Brain pericyte (primary cell): ENCODE measurements around the gene CTNNA2.

Experiments
- DNase-seq: peaks from one replicate; pipeline ENCODE4 v3.0.0-alpha.2; 2012; ENCODE audit warnings: low read depth, low spot score

CTNNA2 gene

GRCh38 chr2:79980116-79980515, 467.3 kb downstream of the CTNNA2 start:
- no peak for DNase-seq

- DNase-seq, result no peak
Observed at GRCh38 chr2:79980816-79981215, 468.0 kb downstream of the CTNNA2 start.

GRCh38 chr2:79981316-79981715, 468.5 kb downstream of the CTNNA2 start:
- no peak for DNase-seq

GRCh38 chr2:79982445-79982844, 469.6 kb downstream of the CTNNA2 start:
- DNase-seq, result no peak

- no peak for DNase-seq
Observed at GRCh38 chr2:79984476-79984875, 471.6 kb downstream of the CTNNA2 start.

- DNase-seq, result no peak
Observed at GRCh38 chr2:79985145-79985544, 472.3 kb downstream of the CTNNA2 start.

GRCh38 chr2:79985571-79985970, 472.7 kb downstream of the CTNNA2 start:
- no peak for DNase-seq

GRCh38 chr2:79993144-79993543, 480.3 kb downstream of the CTNNA2 start:
- no peak for DNase-seq

GRCh38 chr2:79994161-79994560, 481.3 kb downstream of the CTNNA2 start:
- no peak for DNase-seq

GRCh38 chr2:79994965-79995364, 482.1 kb downstream of the CTNNA2 start:
- no peak for DNase-seq

- DNase-seq, result no peak
Observed at GRCh38 chr2:79996709-79997108, 483.9 kb downstream of the CTNNA2 start.

GRCh38 chr2:80001701-80002101, 488.9 kb downstream of the CTNNA2 start:
- DNase-seq, result no peak

- no peak for DNase-seq
Observed at GRCh38 chr2:80002112-80002511, 489.3 kb downstream of the CTNNA2 start.

- DNase-seq, result no peak
Observed at GRCh38 chr2:80002568-80003157, 489.8 kb downstream of the CTNNA2 start.

- DNase-seq, result no peak
Observed at GRCh38 chr2:80007777-80008503, 495.1 kb downstream of the CTNNA2 start.

GRCh38 chr2:80008596-80008995, 495.7 kb downstream of the CTNNA2 start:
- no peak for DNase-seq

GRCh38 chr2:80009211-80009610, 496.4 kb downstream of the CTNNA2 start:
- DNase-seq, result no peak

- DNase-seq, result no peak
Observed at GRCh38 chr2:80012061-80012460, 499.2 kb downstream of the CTNNA2 start.

GRCh38 chr2:80014637-80015036, 501.8 kb downstream of the CTNNA2 start:
- DNase-seq, result no peak

GRCh38 chr2:80016171-80016570, 503.3 kb downstream of the CTNNA2 start:
- DNase-seq, result no peak

GRCh38 chr2:80019571-80020460, 507.0 kb downstream of the CTNNA2 start:
- DNase-seq, result no peak

- DNase-seq, result no peak
Observed at GRCh38 chr2:80022018-80022417, 509.2 kb downstream of the CTNNA2 start.
